DND-41 (cell line): ENCODE measurements around the gene MSX2.

Experiments used
- ATAC-seq: fragments of 200-7000 bp; cut with Tn5 transposase; 3 replicates; pipeline ENCODE4 v1.9.1; 2021; ENCODE audit warnings: low read depth; ENCODE audit not compliant: insufficient read depth
- DNase-seq: peaks from one replicate; pipeline ENCODE4 v3.0.0-alpha.2; 2020
- H2AFZ ChIP-seq: 2 replicates; pipeline ENCODE4 v1.6.0; 2012; ENCODE audit warnings: low read depth, low read length
- H3K27ac ChIP-seq: 2 replicates; pipeline ENCODE4 v1.5.1; 2012; ENCODE audit warnings: low read length, inconsistent platforms
- H3K27me3 ChIP-seq: fragments of 200-600 bp; sonication (generic); 2 replicates; pipeline ENCODE4 v1.6.0; 2012; ENCODE audit warnings: low read length, mild to moderate bottlenecking, inconsistent platforms; ENCODE audit not compliant: insufficient read depth, poor library complexity
- H3K36me3 ChIP-seq: 2 replicates; pipeline ENCODE4 v1.5.1; 2012; ENCODE audit warnings: low read length, inconsistent platforms; ENCODE audit not compliant: insufficient read depth
- H3K4me1 ChIP-seq: 2 replicates; pipeline ENCODE4 v1.5.1; 2012; ENCODE audit warnings: mild to moderate bottlenecking, low read length; ENCODE audit not compliant: insufficient read depth
- H3K4me2 ChIP-seq: 2 replicates; pipeline ENCODE4 v1.6.0; 2012; ENCODE audit warnings: mild to moderate bottlenecking, moderate library complexity, low read length, inconsistent platforms; ENCODE audit not compliant: insufficient read depth
- H3K4me3 ChIP-seq, 2 experiments: fragments of 200-600 bp in 1 of 2; shearing (Covaris generic) in 1 of 2; 2 replicates each; pipeline ENCODE4 v1.5.1; 2012 to 2016; ENCODE audit warnings: inconsistent platforms in 2 of 2, low read length in 2 of 2, mild to moderate bottlenecking in 2 of 2, low read depth in 1 of 2, moderate library complexity in 1 of 2
- H3K79me2 ChIP-seq: 2 replicates; pipeline ENCODE4 v1.6.0; 2012; ENCODE audit warnings: low read length, inconsistent platforms; ENCODE audit not compliant: insufficient read depth
- H3K9ac ChIP-seq: 2 replicates; pipeline ENCODE4 v1.6.0; 2012; ENCODE audit warnings: low read depth, mild to moderate bottlenecking, inconsistent platforms, low read length, moderate library complexity
- H3K9me3 ChIP-seq: 2 replicates; pipeline ENCODE4 v1.5.1; 2012; ENCODE audit warnings: low read length, moderate library complexity, mild to moderate bottlenecking, inconsistent platforms; ENCODE audit not compliant: insufficient read depth, severe bottlenecking
- H4K20me1 ChIP-seq: 2 replicates; pipeline ENCODE4 v1.6.0; 2012; ENCODE audit warnings: low read length; ENCODE audit not compliant: insufficient read depth
- EZH2 ChIP-seq: IDR thresholded peaks from 3 replicates; pipeline ENCODE4 v1.6.1; 2012; ENCODE audit warnings: borderline replicate concordance, low read depth, mild to moderate bottlenecking, moderate library complexity, low read length, inconsistent platforms; ENCODE audit not compliant: severe bottlenecking
- TF ChIP-seq, protein P1 (sequence below): IDR thresholded peaks from 2 replicates; pipeline ENCODE4 v1.5.1; 2012; ENCODE audit warnings: borderline replicate concordance, low read length, moderate library complexity, mild to moderate bottlenecking; ENCODE audit not compliant: poor library complexity, severe bottlenecking; ENCODE audit errors: extremely low read depth

The MSX2 gene

DNA sequence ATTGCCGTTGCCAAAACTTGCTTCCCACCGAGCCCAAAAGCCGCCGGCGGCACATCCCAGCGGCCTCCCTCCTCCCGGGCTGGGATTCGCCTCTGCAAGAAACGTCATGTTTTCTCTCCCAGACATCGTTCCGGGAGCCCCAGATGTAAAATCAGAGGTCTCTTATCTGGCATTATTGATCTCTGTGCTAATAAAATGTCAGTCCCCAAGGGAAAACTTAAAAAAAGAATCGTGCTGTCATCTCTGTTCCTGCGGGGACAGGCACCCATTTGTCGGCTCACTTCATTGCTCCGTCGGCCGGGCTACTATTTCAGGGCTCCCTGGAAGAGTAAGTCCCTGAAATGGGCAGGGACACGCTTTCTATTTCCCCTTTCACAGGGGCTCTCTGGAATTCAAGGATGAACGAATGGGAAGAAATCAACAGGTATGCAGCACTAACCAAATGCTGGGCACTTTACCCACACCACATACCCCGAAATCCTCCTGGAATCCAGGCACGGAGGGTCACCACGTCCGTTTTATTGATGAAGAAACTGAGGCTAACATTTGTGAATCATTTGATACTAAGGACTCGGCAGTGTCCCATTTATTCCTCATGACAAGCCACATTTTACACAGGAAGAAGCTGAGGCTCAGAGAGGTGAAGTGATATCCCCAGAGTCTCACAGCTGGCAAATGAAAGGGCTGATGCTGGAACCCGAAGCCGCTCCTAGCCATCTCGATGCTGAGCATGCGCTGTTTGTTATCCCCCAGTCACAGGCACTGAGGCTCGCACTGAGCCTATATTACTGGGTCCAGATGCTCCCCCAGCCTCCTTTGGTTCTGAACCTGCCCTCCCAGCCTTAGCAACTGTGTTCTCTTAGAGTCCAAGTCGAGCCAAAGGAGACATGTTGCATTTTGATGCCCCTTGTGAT, 35.7 kb upstream of the MSX2 start:
- TF ChIP-seq EZH2 = no peak
- TF ChIP-seq, protein P1, sequence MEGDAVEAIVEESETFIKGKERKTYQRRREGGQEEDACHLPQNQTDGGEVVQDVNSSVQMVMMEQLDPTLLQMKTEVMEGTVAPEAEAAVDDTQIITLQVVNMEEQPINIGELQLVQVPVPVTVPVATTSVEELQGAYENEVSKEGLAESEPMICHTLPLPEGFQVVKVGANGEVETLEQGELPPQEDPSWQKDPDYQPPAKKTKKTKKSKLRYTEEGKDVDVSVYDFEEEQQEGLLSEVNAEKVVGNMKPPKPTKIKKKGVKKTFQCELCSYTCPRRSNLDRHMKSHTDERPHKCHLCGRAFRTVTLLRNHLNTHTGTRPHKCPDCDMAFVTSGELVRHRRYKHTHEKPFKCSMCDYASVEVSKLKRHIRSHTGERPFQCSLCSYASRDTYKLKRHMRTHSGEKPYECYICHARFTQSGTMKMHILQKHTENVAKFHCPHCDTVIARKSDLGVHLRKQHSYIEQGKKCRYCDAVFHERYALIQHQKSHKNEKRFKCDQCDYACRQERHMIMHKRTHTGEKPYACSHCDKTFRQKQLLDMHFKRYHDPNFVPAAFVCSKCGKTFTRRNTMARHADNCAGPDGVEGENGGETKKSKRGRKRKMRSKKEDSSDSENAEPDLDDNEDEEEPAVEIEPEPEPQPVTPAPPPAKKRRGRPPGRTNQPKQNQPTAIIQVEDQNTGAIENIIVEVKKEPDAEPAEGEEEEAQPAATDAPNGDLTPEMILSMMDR = no peak
- Histone ChIP-seq H4K20me1 (no peaks in the 10 kb centered on the region), H3K27me3 (peaks cover 10% of the 10 kb centered on the region), H3K4me2 (no peak overlapping the region), H3K9me3 (no peaks in the 10 kb centered on the region), H3K27ac (no peak overlapping the region), H3K9ac (no peak overlapping the region), H2AFZ (no peak overlapping the region), H3K36me3 (no peaks in the 10 kb centered on the region), H3K79me2 (no peaks in the 10 kb centered on the region), H3K4me1 (no peaks in the 10 kb centered on the region), H3K4me3 (no peak overlapping the region)
- DNase-seq (no peak), ATAC-seq (no peak)

DNA sequence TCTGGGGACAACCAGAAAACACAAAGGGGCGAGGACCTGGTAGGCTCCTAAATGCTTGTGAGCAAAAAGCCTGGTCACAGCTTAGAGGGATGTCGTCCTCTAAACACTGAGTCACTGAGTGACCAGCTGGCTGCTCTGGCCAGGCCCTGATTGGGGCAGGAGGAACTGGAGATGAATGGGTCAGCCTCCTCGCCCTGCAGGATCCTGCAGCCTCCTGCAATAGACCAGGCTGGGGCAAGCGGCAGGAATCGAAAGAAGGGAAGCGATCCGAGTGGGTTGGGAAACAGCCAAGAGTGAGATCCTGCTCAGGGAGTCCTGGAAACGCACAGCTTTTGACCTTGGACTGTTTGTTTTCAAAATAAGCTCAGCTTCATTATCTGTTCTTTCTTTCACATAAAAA, 34.1 kb upstream of the MSX2 start:
- no peaks in the 10 kb centered on the region for H3K79me2 ChIP-seq
- peaks cover 14% of the 10 kb centered on the region for H3K27me3 ChIP-seq
- DNase-seq (no peak), ATAC-seq (no peak)
- H4K20me1 ChIP-seq = no peaks in the 10 kb centered on the region
- H3K36me3 ChIP-seq = no peaks in the 10 kb centered on the region
- H3K4me1 ChIP-seq = no peaks in the 10 kb centered on the region
- TF ChIP-seq, protein P1 = no peak
- no peak for TF ChIP-seq EZH2
- H3K27ac ChIP-seq = no peak overlapping the region
- no peaks in the 10 kb centered on the region for H3K9me3 ChIP-seq
- no peak overlapping the region for H3K9ac ChIP-seq
- H2AFZ ChIP-seq = no peak overlapping the region
- no peak overlapping the region for H3K4me2 ChIP-seq
- no peak overlapping the region for H3K4me3 ChIP-seq

DNA sequence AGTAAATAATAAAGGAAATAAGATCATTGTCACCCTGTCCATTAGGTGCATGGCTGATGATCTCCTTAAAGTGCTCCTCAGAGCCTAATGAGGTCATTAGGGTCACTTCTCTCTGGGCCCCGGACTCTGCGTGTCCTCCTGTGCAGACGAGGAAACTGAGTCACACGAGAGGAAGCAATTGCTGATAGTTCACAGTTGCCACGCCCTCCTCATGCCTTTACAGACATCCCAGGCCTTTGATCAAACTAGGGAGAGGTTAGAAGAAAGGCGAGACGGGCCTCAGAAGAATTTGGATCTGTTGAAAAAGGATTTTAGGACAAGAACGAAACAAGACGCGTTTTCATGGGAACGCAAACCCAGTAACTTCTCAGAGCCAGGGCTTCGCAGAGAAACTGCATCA, 32.0 kb upstream of the MSX2 start:
- Histone ChIP-seq H3K4me3 (no peak overlapping the region), H3K4me2 (no peak overlapping the region), H2AFZ (no peak overlapping the region)

More for the DNA sequence above, 32.0 kb upstream of the MSX2 start:
- Histone ChIP-seq H4K20me1 (no peaks in the 10 kb centered on the region), H3K36me3 (no peaks in the 10 kb centered on the region), H3K79me2 (no peaks in the 10 kb centered on the region), H3K9me3 (no peaks in the 10 kb centered on the region), H3K4me1 (no peaks in the 10 kb centered on the region), H3K9ac (no peak overlapping the region), H3K27ac (no peak overlapping the region), H3K27me3 (peaks cover 14% of the 10 kb centered on the region)
- ATAC-seq = no peak
- DNase-seq = no peak
- TF ChIP-seq EZH2 = no peak
- TF ChIP-seq, protein P1 = no peak
